Fibroblast of villous mesenchyme (primary cell): ENCODE data around the gene CHAF1A. TPM values are rescaled to one million over a fixed set of nuclear protein-coding genes. Genes with fewer than 3 reads are reported as not detected.
A peak's percentile ranks its signal among the peaks of the same experiment; 100 is the strongest.

ENCODE experiments used
- DNase-seq: peaks from one replicate; pipeline ENCODE4 v3.0.0-alpha.2; 2010; ENCODE audit warnings: low read depth
- H3K4me3 ChIP-seq: 2 replicates; pipeline ENCODE4 v1.5.1; 2011; ENCODE audit warnings: low read depth, mild to moderate bottlenecking, low read length
- total RNA-seq: library from RNA; depleted of rRNA; stranded (reverse); fragments of >200 nt; gene quantifications from 2 replicates; pipeline ENCODE4 v1.2.3, GENCODE V29; 2012
- TF ChIP-seq, protein P1 (sequence below): IDR thresholded peaks from 2 replicates; pipeline ENCODE4 v1.5.1; 2012; ENCODE audit warnings: low read depth, mild to moderate bottlenecking, low read length; ENCODE audit not compliant: insufficient read depth

CHAF1A gene
- total RNA-seq, 1 donor = 9.9 TPM

GRCh38 chr19:4374498-4375163 lies 27.8 kb upstream of the CHAF1A start:
- DNase-seq = peak; percentile 87
- no peak overlapping the region for H3K4me3 ChIP-seq
- TF ChIP-seq, protein P1, sequence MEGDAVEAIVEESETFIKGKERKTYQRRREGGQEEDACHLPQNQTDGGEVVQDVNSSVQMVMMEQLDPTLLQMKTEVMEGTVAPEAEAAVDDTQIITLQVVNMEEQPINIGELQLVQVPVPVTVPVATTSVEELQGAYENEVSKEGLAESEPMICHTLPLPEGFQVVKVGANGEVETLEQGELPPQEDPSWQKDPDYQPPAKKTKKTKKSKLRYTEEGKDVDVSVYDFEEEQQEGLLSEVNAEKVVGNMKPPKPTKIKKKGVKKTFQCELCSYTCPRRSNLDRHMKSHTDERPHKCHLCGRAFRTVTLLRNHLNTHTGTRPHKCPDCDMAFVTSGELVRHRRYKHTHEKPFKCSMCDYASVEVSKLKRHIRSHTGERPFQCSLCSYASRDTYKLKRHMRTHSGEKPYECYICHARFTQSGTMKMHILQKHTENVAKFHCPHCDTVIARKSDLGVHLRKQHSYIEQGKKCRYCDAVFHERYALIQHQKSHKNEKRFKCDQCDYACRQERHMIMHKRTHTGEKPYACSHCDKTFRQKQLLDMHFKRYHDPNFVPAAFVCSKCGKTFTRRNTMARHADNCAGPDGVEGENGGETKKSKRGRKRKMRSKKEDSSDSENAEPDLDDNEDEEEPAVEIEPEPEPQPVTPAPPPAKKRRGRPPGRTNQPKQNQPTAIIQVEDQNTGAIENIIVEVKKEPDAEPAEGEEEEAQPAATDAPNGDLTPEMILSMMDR = peak; percentile 22

DNA sequence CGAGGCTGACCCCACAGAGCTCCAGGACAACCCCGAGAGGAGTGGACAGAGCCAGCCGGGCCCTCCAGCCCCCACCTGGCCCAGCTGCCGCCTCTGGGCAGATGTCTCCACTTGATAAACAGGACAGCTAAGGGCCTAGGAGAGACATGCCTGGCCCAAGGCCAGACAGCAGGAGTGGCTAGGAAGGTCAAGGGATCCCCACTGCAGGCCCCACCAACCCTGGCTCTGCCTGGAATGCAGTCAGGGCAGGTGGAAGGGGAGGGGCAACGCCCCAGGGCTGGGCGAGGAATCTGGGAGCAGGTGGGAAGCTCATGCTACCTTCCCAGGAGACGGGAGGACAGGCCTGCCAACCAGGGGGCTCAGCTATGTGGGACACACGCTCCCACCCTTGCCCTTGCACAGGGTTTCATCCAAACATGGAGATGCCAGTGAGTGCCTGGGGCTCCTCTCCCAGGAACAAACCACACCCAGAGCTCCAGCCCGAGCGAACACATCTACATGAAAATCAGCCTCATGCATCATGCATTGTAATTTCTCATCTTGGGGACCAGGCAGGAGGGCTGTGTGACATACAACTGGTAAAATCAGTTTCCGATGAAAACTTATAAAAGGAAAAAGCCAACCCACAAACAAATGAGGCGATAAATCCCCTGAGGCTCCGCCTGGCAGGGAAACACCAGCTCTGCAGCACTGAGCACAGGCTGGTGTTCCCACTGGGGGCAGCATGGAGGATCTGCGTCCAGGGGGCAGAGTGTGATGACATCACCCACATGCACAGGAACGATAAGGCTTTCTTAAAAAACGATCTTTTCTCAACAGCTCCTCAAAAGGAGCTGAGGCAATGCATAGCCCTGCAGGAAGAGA lies 27.0 kb upstream of the CHAF1A start:
- TF ChIP-seq, protein P1 = peak; percentile 59
- H3K4me3 ChIP-seq = no peak overlapping the region
- DNase-seq = peak; percentile 87

DNA sequence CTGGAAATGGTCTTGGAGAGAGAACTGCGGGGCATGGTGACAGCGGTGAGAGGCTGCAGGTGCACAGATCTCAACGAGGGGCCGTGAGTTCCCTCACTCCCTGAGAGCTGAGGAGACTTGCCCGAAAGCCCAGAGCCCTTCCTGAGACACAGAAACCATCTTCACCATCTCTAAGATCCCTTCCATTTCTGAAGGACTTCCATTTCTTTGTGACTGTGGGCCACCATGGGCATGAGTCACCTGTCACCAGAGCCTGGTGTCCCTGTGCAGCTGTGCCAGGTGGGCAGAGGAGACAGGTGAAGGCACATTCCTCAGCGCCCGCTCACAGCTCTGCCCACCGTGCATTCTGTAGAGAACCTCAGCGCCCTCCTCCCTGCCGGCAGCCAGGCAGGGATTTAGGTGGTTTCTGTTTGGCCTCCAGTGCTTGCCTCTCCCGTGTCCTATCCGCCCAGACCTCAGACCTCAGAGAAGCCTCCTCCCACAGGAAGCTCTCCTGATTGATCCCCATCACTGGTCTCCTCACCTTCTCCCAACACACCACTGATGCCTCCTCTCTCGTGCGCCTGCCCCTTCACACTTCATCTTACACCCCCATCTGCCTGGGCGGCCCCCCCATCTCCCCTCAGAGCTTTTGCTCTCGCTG lies 26.3 kb upstream of the CHAF1A start:
- no peak overlapping the region for H3K4me3 ChIP-seq
- no peak for DNase-seq
- TF ChIP-seq, protein P1 = no peak

- TF ChIP-seq, protein P1 = no peak
- no peak overlapping the region for H3K4me3 ChIP-seq
- no peak for DNase-seq
These were observed 25.8 kb upstream of the CHAF1A start for GRCh38 chr19:4376671-4376990.

- H3K4me3 ChIP-seq = no peak overlapping the region
- no peak for DNase-seq
- TF ChIP-seq, protein P1 = no peak
These were observed 25.3 kb upstream of the CHAF1A start for GRCh38 chr19:4376991-4377781.

DNA sequence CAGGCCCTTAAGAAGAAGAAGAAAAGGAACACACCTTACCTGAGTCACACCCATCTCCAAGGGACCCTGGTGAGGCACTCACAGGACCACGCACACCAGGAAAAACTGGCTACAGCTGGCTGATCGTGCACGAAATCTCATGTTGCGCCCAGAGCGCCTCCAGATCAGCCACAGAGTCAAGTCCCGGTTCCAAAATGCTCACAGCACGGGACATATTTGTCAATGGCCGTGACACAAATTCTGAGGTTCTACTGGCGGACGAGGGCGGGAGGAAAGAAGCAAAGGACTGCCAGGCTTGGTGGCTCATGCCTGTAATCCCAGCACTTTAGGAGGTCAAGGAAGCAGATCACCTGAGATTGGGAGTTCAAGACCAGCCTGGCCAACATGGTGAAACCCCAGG lies 23.6 kb upstream of the CHAF1A start:
- TF ChIP-seq, protein P1 = no peak
- DNase-seq = no peak
- H3K4me3 ChIP-seq = no peak overlapping the region
